WTC11 (cell line): ENCODE results near the gene NUDT22. TPM values are rescaled to one million over a fixed set of nuclear protein-coding genes. Genes with fewer than 3 reads are reported as not detected.

Experiments
- ATAC-seq: fragments of 200-7000 bp; cut with Tn5 transposase; 2 replicates; pipeline ENCODE4 v1.10.0; 2021; ENCODE audit warnings: mild to moderate bottlenecking, moderate library complexity
- CTCF ChIA-PET: fragments of 300-600 bp; sonication (Branson Sonifier 250); formaldehyde crosslinking; loops from one replicate; lab custom pipeline; 2021; ENCODE audit warnings: antibody characterized with exemption; lab: Charles Lee
- POLR2A ChIA-PET: fragments of 350-600 bp; sonication (Branson Sonifier 250); formaldehyde crosslinking; loops from one replicate; lab custom pipeline; 2021; ENCODE audit warnings: antibody characterized with exemption; lab: Charles Lee
- DNase-seq: peaks from one replicate; pipeline ENCODE4 v3.0.0; 2021; ENCODE audit warnings: low spot score
- H3K27ac Mint-ChIP-seq: 2 replicates; pipeline ENCODE4 v1.8.0; 2021; ENCODE audit warnings: mixed read lengths
- H3K27me3 Mint-ChIP-seq: 2 replicates; pipeline ENCODE4 v1.8.0; 2021; ENCODE audit warnings: low read depth, mild to moderate bottlenecking, moderate library complexity, mixed read lengths
- H3K36me3 Mint-ChIP-seq: 2 replicates; pipeline ENCODE4 v1.8.0; 2021; ENCODE audit warnings: mixed read lengths
- H3K4me1 Mint-ChIP-seq: 2 replicates; pipeline ENCODE4 v1.8.0; 2022; ENCODE audit warnings: mixed read lengths
- H3K4me3 Mint-ChIP-seq: 2 replicates; pipeline ENCODE4 v1.8.0; 2021; ENCODE audit warnings: mild to moderate bottlenecking, moderate library complexity, mixed read lengths
- H3K9me3 Mint-ChIP-seq: 2 replicates; pipeline ENCODE4 v1.8.0; 2021; ENCODE audit warnings: mixed read lengths
- AFF4 ChIP-seq: sonication (generic); formaldehyde crosslinking; IDR thresholded peaks from 2 replicates; pipeline ENCODE4 v1.8.1; 2023; ENCODE audit warnings: mild to moderate bottlenecking, missing genetic modification reagents, borderline replicate concordance
- AR ChIP-seq: fragments of 250-450 bp; sonication (Bioruptor Pico); IDR thresholded peaks from 2 replicates; pipeline ENCODE4 v1.9.0; 2021; ENCODE audit warnings: mild to moderate bottlenecking
- CBFB ChIP-seq: sonication (generic); formaldehyde crosslinking; IDR thresholded peaks from 2 replicates; pipeline ENCODE4 v1.8.1; 2022; ENCODE audit warnings: mild to moderate bottlenecking, low read depth, missing genetic modification reagents
- CREM ChIP-seq: sonication (generic); formaldehyde crosslinking; IDR thresholded peaks from 2 replicates; pipeline ENCODE4 v1.8.1; 2022; ENCODE audit warnings: mild to moderate bottlenecking, missing genetic modification reagents, moderate library complexity
- EMX1 ChIP-seq: fragments of 250-450 bp; sonication (Bioruptor Pico); IDR thresholded peaks from 2 replicates; pipeline ENCODE4 v1.8.0; 2021; ENCODE audit warnings: mild to moderate bottlenecking
- FOXP4 ChIP-seq: sonication (generic); formaldehyde crosslinking; IDR thresholded peaks from 2 replicates; pipeline ENCODE4 v1.8.0; 2022; ENCODE audit warnings: mild to moderate bottlenecking, missing genetic modification reagents
- JUN ChIP-seq: sonication (generic); formaldehyde crosslinking; IDR thresholded peaks from 2 replicates; pipeline ENCODE4 v1.8.0; 2023; ENCODE audit warnings: mild to moderate bottlenecking, missing genetic modification reagents
- KAT7 ChIP-seq: sonication (generic); formaldehyde crosslinking; IDR thresholded peaks from 2 replicates; pipeline ENCODE4 v1.8.1; 2023; ENCODE audit warnings: missing genetic modification reagents, mild to moderate bottlenecking, borderline replicate concordance
- MAX ChIP-seq: sonication (generic); formaldehyde crosslinking; IDR thresholded peaks from 2 replicates; pipeline ENCODE4 v1.8.0; 2022; ENCODE audit warnings: mild to moderate bottlenecking, missing genetic modification reagents
- NFATC4 ChIP-seq: fragments of 250-450 bp; sonication (Bioruptor Pico); IDR thresholded peaks from 2 replicates; pipeline ENCODE4 v1.9.0; 2021; ENCODE audit warnings: mild to moderate bottlenecking
- NR1H2 ChIP-seq: sonication (generic); formaldehyde crosslinking; IDR thresholded peaks from 2 replicates; pipeline ENCODE4 v1.9.0; 2021; ENCODE audit warnings: mild to moderate bottlenecking, moderate library complexity, missing genetic modification reagents
- NR2C2 ChIP-seq: sonication (generic); formaldehyde crosslinking; IDR thresholded peaks from 2 replicates; pipeline ENCODE4 v1.8.0; 2022; ENCODE audit warnings: mild to moderate bottlenecking, missing genetic modification reagents
- TP53 ChIP-seq: sonication (generic); formaldehyde crosslinking; IDR thresholded peaks from 2 replicates; pipeline ENCODE4 v1.8.1; 2023; ENCODE audit warnings: mild to moderate bottlenecking, missing genetic modification reagents
- ZNF121 ChIP-seq: sonication (generic); formaldehyde crosslinking; IDR thresholded peaks from 2 replicates; pipeline ENCODE4 v1.8.0; 2023; ENCODE audit warnings: missing genetic modification reagents
- ZNF416 ChIP-seq: fragments of 250-450 bp; sonication (Bioruptor Pico); IDR thresholded peaks from 2 replicates; pipeline ENCODE4 v1.9.0; 2021; ENCODE audit warnings: mild to moderate bottlenecking, inconsistent platforms
- ZNF512 ChIP-seq: sonication (generic); formaldehyde crosslinking; IDR thresholded peaks from 2 replicates; pipeline ENCODE4 v1.8.1; 2022; ENCODE audit warnings: missing genetic modification reagents, borderline replicate concordance
- ZNF671 ChIP-seq: fragments of 250-450 bp; sonication (Bioruptor Pico); IDR thresholded peaks from 2 replicates; pipeline ENCODE4 v1.8.0; 2021; ENCODE audit warnings: mild to moderate bottlenecking
- total RNA-seq: library from RNA; stranded (reverse); gene quantifications from 3 replicates; pipeline ENCODE4 v1.2.3, GENCODE V29; 2021
- TF ChIP-seq, protein P1 (sequence below): sonication (generic); formaldehyde crosslinking; IDR thresholded peaks from 2 replicates; pipeline ENCODE4 v1.8.0; 2023; ENCODE audit warnings: missing genetic modification reagents, mild to moderate bottlenecking, borderline replicate concordance

The NUDT22 gene
- total RNA-seq, 1 experiment from 2014 or later: 64.4 TPM

DNA sequence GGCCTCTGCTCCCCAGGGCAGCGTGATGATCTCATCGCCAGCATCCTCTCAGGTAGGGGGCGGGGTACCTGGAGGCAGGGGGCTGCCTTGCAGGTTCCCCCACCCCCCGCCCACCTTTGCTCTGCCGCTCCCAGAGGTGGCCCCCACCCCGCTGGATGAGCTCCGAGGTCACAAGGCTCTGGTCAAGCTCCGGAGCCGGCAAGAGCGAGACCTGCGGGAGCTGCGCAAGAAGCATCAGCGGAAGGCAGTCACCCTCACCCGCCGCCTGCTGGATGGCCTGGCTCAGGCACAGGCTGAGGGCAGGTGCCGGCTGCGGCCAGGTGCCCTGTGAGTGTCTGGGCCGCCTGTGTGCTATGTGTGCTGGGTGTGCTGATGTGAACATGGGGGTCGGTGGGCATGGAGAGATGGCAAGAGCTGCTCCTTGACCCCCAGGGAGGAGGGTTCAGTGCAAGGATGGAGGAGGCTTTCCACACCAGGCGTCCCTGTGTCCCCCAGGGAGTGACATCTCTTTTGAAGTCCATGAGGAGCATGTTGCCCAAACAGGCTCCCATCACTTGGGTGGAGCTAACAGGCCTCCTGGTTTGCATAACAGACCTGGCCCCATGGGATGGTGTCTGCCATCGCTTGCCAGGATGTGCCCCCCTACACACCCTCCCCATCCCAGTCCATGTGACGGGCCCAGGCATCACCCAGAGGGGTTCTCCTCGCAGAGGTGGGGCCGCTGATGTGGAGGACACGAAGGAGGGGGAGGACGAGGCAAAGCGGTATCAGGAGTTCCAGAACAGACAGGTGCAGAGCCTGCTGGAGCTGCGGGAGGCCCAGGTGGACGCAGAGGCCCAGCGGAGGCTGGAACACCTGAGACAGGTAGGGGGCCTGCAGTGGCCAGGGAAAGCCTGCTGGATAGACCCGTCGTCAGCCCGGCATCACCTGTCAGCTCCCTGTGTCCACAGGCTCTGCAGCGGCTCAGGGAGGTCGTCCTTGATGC is 39.4 kb downstream of the NUDT22 start:
- Mint-ChIP-seq H3K27ac (no peak overlapping the region), H3K36me3 (peaks cover 29% of the 10 kb centered on the region), H3K27me3 (no peaks in the 10 kb centered on the region), H3K9me3 (no peaks in the 10 kb centered on the region), H3K4me1 (peaks cover 12% of the 10 kb centered on the region), H3K4me3 (no peak overlapping the region)
- POLR2A ChIA-PET: interaction anchor here (0.6 kb wide), 1 partner anchor 74 kb away, joined by 7 read pairs; no protein-coding TSS in a partner anchor
- ATAC-seq: no peak
- no peak for DNase-seq
- CTCF ChIA-PET: interaction anchor here (0.8 to 4.5 kb wide), 5 partner anchors 15 to 90 kb away, joined by 3 to 65 read pairs (median 3); partner anchors contain the start of genes NUDT22, PLCB3 and TRPT1
- TF ChIP-seq TP53 (no peak), AFF4 (CRISPR knock-in tag) (no peak), JUN (no peak), ZNF121 (CRISPR knock-in tag) (no peak), ZNF671 (CRISPR knock-in tag) (no peak), NR1H2 (no peak), NR2C2 (CRISPR knock-in tag) (no peak), KAT7 (no peak), CREM (CRISPR knock-in tag) (no peak), CBFB (CRISPR knock-in tag) (no peak), FOXP4 (CRISPR knock-in tag) (no peak), NFATC4 (CRISPR knock-in tag) (no peak), MAX (CRISPR knock-in tag) (no peak), EMX1 (CRISPR knock-in tag) (no peak)
- TF ChIP-seq, all 79 proteins: peak for 0

GRCh38 chr11:64266339-64266738 is 40.3 kb downstream of the NUDT22 start:
- H3K36me3 Mint-ChIP-seq: peaks cover 29% of the 10 kb centered on the region
- TF ChIP-seq AR (CRISPR knock-in tag): no peak
- no peak for TF ChIP-seq ZNF416 (CRISPR knock-in tag)
- TF ChIP-seq ZNF512 (CRISPR knock-in tag): no peak
- no peak for TF ChIP-seq KAT7
- no peak for TF ChIP-seq NR2C2 (CRISPR knock-in tag)
- TF ChIP-seq, protein P1, sequence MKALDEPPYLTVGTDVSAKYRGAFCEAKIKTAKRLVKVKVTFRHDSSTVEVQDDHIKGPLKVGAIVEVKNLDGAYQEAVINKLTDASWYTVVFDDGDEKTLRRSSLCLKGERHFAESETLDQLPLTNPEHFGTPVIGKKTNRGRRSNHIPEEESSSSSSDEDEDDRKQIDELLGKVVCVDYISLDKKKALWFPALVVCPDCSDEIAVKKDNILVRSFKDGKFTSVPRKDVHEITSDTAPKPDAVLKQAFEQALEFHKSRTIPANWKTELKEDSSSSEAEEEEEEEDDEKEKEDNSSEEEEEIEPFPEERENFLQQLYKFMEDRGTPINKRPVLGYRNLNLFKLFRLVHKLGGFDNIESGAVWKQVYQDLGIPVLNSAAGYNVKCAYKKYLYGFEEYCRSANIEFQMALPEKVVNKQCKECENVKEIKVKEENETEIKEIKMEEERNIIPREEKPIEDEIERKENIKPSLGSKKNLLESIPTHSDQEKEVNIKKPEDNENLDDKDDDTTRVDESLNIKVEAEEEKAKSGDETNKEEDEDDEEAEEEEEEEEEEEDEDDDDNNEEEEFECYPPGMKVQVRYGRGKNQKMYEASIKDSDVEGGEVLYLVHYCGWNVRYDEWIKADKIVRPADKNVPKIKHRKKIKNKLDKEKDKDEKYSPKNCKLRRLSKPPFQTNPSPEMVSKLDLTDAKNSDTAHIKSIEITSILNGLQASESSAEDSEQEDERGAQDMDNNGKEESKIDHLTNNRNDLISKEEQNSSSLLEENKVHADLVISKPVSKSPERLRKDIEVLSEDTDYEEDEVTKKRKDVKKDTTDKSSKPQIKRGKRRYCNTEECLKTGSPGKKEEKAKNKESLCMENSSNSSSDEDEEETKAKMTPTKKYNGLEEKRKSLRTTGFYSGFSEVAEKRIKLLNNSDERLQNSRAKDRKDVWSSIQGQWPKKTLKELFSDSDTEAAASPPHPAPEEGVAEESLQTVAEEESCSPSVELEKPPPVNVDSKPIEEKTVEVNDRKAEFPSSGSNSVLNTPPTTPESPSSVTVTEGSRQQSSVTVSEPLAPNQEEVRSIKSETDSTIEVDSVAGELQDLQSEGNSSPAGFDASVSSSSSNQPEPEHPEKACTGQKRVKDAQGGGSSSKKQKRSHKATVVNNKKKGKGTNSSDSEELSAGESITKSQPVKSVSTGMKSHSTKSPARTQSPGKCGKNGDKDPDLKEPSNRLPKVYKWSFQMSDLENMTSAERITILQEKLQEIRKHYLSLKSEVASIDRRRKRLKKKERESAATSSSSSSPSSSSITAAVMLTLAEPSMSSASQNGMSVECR: no peak

More at GRCh38 chr11:64266339-64266738, 40.3 kb downstream of the NUDT22 start:
- ChIA-PET POLR2A (interaction anchor here (1.6 kb wide), 1 partner anchor 16 kb away, joined by 4 read pairs; no protein-coding TSS in a partner anchor), CTCF (interaction anchor here (4.5 kb wide), 1 partner anchor 16 kb away, joined by 65 read pairs; the partner anchor contains the start of gene PLCB3)
- Mint-ChIP-seq H3K4me3 (no peak overlapping the region), H3K9me3 (no peaks in the 10 kb centered on the region), H3K4me1 (peaks cover 12% of the 10 kb centered on the region), H3K27me3 (no peaks in the 10 kb centered on the region), H3K27ac (no peak overlapping the region)
- no peak for DNase-seq
- no peak for ATAC-seq
